HUES64 (cell line): Measurements from ENCODE around the gene HYLS1. TPM values are rescaled to one million over a fixed set of nuclear protein-coding genes. Genes with fewer than 3 reads are reported as not detected.
"Not testable (repeated sequence)": the region's sequence is repeated elsewhere in the genome, so short reads cannot be mapped to it uniquely, and the experiment has no call there.

Experiments used
- H3K27ac ChIP-seq: 2 replicates; pipeline ENCODE4 v1.7.0; 2013; ENCODE audit warnings: low read depth, low read length, inconsistent platforms
- H3K27me3 ChIP-seq: 2 replicates; pipeline ENCODE4 v1.6.1; 2013; ENCODE audit warnings: mild to moderate bottlenecking, low read length; ENCODE audit not compliant: insufficient read depth
- H3K36me3 ChIP-seq: 2 replicates; pipeline ENCODE4 v1.6.1; 2013; ENCODE audit warnings: mild to moderate bottlenecking, low read length; ENCODE audit not compliant: insufficient read depth
- H3K4me1 ChIP-seq: 2 replicates; pipeline ENCODE4 v1.6.1; 2013; ENCODE audit warnings: mild to moderate bottlenecking, low read length, moderate library complexity; ENCODE audit not compliant: insufficient read depth
- H3K4me3 ChIP-seq: 2 replicates; pipeline ENCODE4 v1.5.1; 2013; ENCODE audit warnings: mild to moderate bottlenecking, low read length, moderate library complexity
- H3K9ac ChIP-seq: 2 replicates; pipeline ENCODE4 v1.6.1; 2013; ENCODE audit warnings: mild to moderate bottlenecking, low read depth, low read length
- H3K9me3 ChIP-seq: 2 replicates; pipeline ENCODE4 v1.6.1; 2013; ENCODE audit warnings: low read depth, low read length; ENCODE audit not compliant: insufficient read depth
- WGBS: fragments of 150-250, 120-280 bp; methylation state at CpG from one replicate; pipeline ENCODE4 v1.1.7; 2013; ENCODE audit warnings: missing lambda C conversion rate; 5-methylcytosine and 5-hydroxymethylcytosine counted together
- polyA plus RNA-seq, 2 experiments: library from polyadenylated mRNA; stranded (reverse); fragments of 50-300 nt; gene quantifications; one replicate each; pipeline ENCODE4 v1.2.3, GENCODE V29; 2013

Gene HYLS1
- 7.0 TPM for polyA plus RNA-seq (2013, experiment 1 of 2)
- 9.3 TPM for polyA plus RNA-seq (2013, experiment 2 of 2)

- H3K4me3 ChIP-seq: peak within 1 kb of the TSS; percentile 69
- H3K27ac ChIP-seq: peak within 1 kb of the TSS; percentile 81
- peaks cover 7% of the 10 kb centered on the region; the same call in 1 of the 2 replicates for H3K9me3 ChIP-seq
- peak within 1 kb of the TSS; percentile 78 for H3K9ac ChIP-seq
- peaks cover 13% of the 10 kb centered on the region for H3K36me3 ChIP-seq
- H3K27me3 ChIP-seq: 0 out of 2 replicates have a peak, but pooled peaks cover 3% of the 10 kb centered on the region
- WGBS: 7% methylated on average over 91 of the region's 91 CpGs
- H3K4me1 ChIP-seq: peaks cover 4% of the 10 kb centered on the region; the same call in 1 of the 2 replicates
Measured at GRCh38 chr11:125887373-125888324, at the start of gene HYLS1. Gene HYLS1, plus strand, starts transcription at chr11:125887668. Its CDS starts 11,701 bp downstream, at chr11:125899369.

DNA sequence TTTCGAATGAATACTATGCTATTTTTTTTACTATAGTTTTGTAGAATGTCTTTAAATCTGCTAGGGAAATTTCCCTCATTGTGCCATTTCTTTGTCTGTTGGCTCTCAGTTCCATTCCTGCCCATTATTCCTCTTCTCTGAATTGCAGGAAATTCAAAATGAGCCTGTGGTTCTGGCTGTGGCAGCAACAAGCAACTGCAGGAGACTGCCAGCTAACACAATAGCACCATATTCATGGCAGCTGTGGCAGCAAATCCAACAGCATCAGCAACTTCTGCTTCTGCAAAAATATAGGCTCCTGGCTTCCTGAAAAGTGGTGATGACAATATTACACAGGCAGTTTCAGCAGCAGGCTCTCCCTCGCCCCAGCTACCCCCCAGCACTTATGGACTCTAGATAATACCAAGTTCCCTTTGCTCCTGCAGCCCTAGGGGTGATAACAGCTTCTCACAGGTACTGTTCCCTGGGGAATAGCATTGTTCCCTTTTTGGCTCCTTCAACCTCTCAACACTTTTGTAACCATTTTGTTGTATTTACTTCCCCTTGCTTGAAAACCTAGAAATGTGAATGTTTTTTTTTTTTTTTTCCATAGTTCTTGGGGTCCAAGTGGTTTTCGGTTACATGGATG, 45.0 kb upstream of the HYLS1 start:
- Histone ChIP-seq H3K36me3 (no peaks in the 10 kb centered on the region), H3K9ac (no peak overlapping the region), H3K27me3 (no peaks in the 10 kb centered on the region), H3K27ac (peak overlapping the region; percentile 15; the same call in 1 of the 2 replicates), H3K9me3 (0 out of 2 replicates have a peak, but pooled peaks cover 13% of the 10 kb centered on the region), H3K4me1 (peaks cover 10% of the 10 kb centered on the region; the same call in 1 of the 2 replicates), H3K4me3 (no peak overlapping the region)
- WGBS: 77% methylated on average over 2 of the region's 3 CpGs

DNA sequence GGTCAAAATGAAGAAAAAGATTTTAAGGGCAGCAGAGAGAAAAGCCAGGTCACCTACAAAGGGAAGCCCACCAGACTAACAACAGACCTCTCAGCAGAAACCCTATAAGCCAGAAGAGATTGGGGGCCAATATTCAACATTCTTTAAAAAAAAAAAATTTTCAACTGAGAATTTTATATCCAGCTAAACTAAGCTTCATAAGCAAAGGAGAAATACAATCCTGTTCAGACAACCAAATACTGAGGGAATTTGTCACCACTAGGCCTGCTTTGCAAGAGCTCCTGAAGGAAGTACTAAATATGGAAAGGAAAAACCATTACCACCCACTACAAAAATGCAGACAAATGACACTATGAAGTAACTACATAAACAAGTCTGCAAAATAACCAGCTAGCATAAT, 41.3 kb upstream of the HYLS1 start:
- Histone ChIP-seq H3K9me3 (0 out of 2 replicates have a peak, but pooled peaks cover 13% of the 10 kb centered on the region), H3K9ac (no peak overlapping the region), H3K27ac (no peak overlapping the region), H3K36me3 (no peaks in the 10 kb centered on the region), H3K4me3 (no peak overlapping the region), H3K27me3 (no peaks in the 10 kb centered on the region), H3K4me1 (peaks cover 10% of the 10 kb centered on the region; the same call in 1 of the 2 replicates)

- WGBS: 86% methylated on average over 9 of the region's 9 CpGs
- not testable (repeated sequence) for H3K4me3 ChIP-seq, H3K9ac ChIP-seq, H3K27ac ChIP-seq, H3K27me3 ChIP-seq, H3K36me3 ChIP-seq, H3K4me1 ChIP-seq
- peaks cover 16% of the 10 kb centered on the region for H3K9me3 ChIP-seq
Measured at GRCh38 chr11:125857670-125858069, 29.8 kb upstream of the HYLS1 start.

GRCh38 chr11:125862786-125863185, 24.7 kb upstream of the HYLS1 start:
- H3K27ac ChIP-seq, H3K4me3 ChIP-seq, H3K4me1 ChIP-seq, H3K9ac ChIP-seq, H3K9me3 ChIP-seq, H3K27me3 ChIP-seq, H3K36me3 ChIP-seq: not testable (repeated sequence)
- WGBS: 94% methylated on average over 30 of the region's 33 CpGs

- not testable (repeated sequence) for H3K9ac ChIP-seq, H3K4me1 ChIP-seq, H3K36me3 ChIP-seq, H3K4me3 ChIP-seq, H3K9me3 ChIP-seq, H3K27ac ChIP-seq, H3K27me3 ChIP-seq
- whole genome bisulfite sequencing: 96% methylated on average over 3 of the region's 4 CpGs
Measured at GRCh38 chr11:125865354-125865753, 22.1 kb upstream of the HYLS1 start.

- Histone ChIP-seq H3K36me3 (no peaks in the 10 kb centered on the region), H3K4me1 (no peaks in the 10 kb centered on the region), H3K27me3 (no peaks in the 10 kb centered on the region), H3K9me3 (peaks cover 16% of the 10 kb centered on the region), H3K4me3 (no peak overlapping the region), H3K9ac (no peak overlapping the region), H3K27ac (no peak overlapping the region)
- WGBS: 78% methylated on average over 2 of the region's 2 CpGs
Measured at GRCh38 chr11:125869521-125869920, 17.9 kb upstream of the HYLS1 start.

GRCh38 chr11:125871391-125872137, 15.9 kb upstream of the HYLS1 start:
- Histone ChIP-seq H3K27ac (no peak overlapping the region), H3K4me1 (no peaks in the 10 kb centered on the region), H3K27me3 (no peaks in the 10 kb centered on the region), H3K4me3 (no peak overlapping the region), H3K36me3 (no peaks in the 10 kb centered on the region), H3K9me3 (peaks cover 16% of the 10 kb centered on the region), H3K9ac (no peak overlapping the region)
- WGBS: 75% methylated on average over 10 of the region's 10 CpGs

- Histone ChIP-seq H3K27ac (no peak overlapping the region), H3K4me3 (no peak overlapping the region), H3K9ac (no peak overlapping the region), H3K36me3 (no peaks in the 10 kb centered on the region), H3K4me1 (no peaks in the 10 kb centered on the region), H3K27me3 (no peaks in the 10 kb centered on the region), H3K9me3 (peaks cover 16% of the 10 kb centered on the region)
Measured at GRCh38 chr11:125872138-125872491, 15.4 kb upstream of the HYLS1 start.

DNA sequence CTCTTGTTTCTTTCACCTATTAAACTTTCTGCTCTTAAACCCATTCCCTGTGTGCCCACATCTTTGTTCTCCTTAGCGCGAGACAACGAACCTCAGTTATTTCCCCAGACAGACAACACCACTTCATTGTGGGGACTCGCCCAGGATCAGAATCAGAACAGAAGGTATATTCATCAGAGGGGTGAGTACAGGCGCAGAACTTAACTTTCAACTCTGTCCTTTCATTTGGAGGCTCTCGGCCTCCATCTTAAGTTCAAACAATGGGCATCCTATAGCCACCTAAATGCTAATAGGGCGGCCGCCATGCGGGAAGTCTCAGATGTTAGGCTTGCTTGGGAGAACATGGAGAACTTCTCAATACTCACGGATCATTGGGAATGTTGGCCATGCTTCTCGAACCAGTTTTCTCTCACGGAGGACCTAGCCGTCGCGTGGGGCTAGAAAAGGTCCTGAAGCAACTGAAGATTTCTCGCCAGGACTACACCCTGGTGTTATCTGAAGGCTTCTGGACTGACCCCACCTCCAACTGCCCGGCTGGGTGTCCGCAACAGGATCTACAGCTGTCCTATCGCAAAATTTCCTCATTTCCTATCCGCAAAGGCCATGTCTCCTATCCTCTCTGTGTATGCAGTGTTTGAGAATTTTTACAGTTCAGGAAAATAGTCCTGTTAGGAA, 13.4 kb upstream of the HYLS1 start:
- H3K27me3 ChIP-seq: 0 out of 2 replicates have a peak, but pooled peaks cover 4% of the 10 kb centered on the region
- H3K36me3 ChIP-seq: no peaks in the 10 kb centered on the region
- H3K4me3 ChIP-seq: no peak overlapping the region
- no peak overlapping the region for H3K9ac ChIP-seq
- H3K4me1 ChIP-seq: no peaks in the 10 kb centered on the region
- 96% methylated on average over 16 of the region's 20 CpGs for WGBS
- peaks cover 16% of the 10 kb centered on the region for H3K9me3 ChIP-seq
- no peak overlapping the region for H3K27ac ChIP-seq
